ENCODE measurements around the gene SOX5.

GRCh38 chr12:23704992-23705943 lies 244.2 kb downstream of the SOX5 start:
- TF ChIP-seq CTCF (IDR thresholded peaks at IDR 0.05): no peak
- no peak for TF ChIP-seq POLR2A (IDR thresholded peaks at IDR 0.05)

Measured in esophagus squamous epithelium (tissue), 4 donors.